ENCODE results near the gene UNC93A. TPM values are rescaled to one million over a fixed set of nuclear protein-coding genes. Genes with fewer than 3 reads are reported as not detected.
"Not testable (repeated sequence)": the region's sequence is repeated elsewhere in the genome, so short reads cannot be mapped to it uniquely, and the experiment has no call there.

UNC93A gene
- not detected in 2 replicates for total RNA-seq

DNA sequence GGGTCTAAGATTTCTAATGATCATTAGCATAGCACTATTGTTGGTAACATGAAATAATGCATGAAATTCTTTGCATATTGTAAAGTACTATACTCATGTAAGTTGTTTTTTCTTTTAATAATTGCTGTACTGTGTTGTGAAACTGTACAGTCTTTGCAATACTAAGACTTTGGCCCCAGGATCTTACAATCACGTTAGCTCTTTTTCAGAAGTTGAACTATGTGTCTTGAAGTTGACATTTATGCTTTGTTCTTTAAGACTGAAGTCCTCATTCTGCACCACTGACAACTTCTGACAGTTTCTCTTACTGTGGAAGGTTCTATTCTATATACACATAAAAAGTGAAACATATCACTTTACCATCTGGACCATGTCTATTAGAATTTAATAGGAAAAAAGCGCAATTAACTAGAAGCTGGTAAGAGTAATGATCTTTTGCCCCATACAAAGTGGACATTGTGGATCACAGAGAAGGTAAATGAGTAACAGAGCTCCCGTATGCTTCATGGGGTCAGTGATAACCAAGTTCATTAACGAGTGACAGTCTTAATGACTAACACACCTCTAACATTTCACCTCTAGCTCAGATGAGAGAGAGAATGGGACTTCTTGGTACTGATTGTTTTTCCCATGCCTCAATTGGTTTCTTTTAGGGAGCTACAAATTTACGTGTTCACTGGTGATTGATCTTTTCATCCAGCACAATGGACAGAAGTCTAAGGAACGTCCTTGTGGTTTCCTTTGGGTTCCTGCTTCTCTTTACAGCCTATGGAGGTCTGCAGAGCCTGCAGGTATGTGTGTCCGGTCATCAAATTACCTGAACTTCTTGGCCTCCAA is at the start of gene UNC93A:
UNC93A (plus strand) TSS at position 530 of the 837 bp plus-strand sequence; CDS start at position 705, 175 bp downstream.
- no peaks in the 10 kb centered on the region for H3K9me3 Mint-ChIP-seq
- H3K4me3 Mint-ChIP-seq, result no peak within 1 kb of the TSS
- H3K4me1 Mint-ChIP-seq, result no peaks in the 10 kb centered on the region
- peaks cover 2% of the 10 kb centered on the region for H3K27me3 Mint-ChIP-seq
- ChIA-PET POLR2A (no interaction called here), CTCF (interaction anchor here (1.0 to 4.0 kb wide), 6 partner anchors 59 to 516 kb away, joined by 3 to 24 read pairs (median 3); no protein-coding TSS in a partner anchor)
- ATAC-seq (ENCODE audit: low read depth) (no peak), DNase-seq (no peak)
- intact Hi-C loops (cut with micrococcal nuclease), result no loop called here
- no peaks in the 10 kb centered on the region for H3K36me3 Mint-ChIP-seq (ENCODE audit: low read depth)
- H3K27ac Mint-ChIP-seq, result no peak within 1 kb of the TSS
- TF ChIP-seq, protein P1, sequence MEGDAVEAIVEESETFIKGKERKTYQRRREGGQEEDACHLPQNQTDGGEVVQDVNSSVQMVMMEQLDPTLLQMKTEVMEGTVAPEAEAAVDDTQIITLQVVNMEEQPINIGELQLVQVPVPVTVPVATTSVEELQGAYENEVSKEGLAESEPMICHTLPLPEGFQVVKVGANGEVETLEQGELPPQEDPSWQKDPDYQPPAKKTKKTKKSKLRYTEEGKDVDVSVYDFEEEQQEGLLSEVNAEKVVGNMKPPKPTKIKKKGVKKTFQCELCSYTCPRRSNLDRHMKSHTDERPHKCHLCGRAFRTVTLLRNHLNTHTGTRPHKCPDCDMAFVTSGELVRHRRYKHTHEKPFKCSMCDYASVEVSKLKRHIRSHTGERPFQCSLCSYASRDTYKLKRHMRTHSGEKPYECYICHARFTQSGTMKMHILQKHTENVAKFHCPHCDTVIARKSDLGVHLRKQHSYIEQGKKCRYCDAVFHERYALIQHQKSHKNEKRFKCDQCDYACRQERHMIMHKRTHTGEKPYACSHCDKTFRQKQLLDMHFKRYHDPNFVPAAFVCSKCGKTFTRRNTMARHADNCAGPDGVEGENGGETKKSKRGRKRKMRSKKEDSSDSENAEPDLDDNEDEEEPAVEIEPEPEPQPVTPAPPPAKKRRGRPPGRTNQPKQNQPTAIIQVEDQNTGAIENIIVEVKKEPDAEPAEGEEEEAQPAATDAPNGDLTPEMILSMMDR (IDR thresholded peaks at IDR 0.05), result no peak

DNA sequence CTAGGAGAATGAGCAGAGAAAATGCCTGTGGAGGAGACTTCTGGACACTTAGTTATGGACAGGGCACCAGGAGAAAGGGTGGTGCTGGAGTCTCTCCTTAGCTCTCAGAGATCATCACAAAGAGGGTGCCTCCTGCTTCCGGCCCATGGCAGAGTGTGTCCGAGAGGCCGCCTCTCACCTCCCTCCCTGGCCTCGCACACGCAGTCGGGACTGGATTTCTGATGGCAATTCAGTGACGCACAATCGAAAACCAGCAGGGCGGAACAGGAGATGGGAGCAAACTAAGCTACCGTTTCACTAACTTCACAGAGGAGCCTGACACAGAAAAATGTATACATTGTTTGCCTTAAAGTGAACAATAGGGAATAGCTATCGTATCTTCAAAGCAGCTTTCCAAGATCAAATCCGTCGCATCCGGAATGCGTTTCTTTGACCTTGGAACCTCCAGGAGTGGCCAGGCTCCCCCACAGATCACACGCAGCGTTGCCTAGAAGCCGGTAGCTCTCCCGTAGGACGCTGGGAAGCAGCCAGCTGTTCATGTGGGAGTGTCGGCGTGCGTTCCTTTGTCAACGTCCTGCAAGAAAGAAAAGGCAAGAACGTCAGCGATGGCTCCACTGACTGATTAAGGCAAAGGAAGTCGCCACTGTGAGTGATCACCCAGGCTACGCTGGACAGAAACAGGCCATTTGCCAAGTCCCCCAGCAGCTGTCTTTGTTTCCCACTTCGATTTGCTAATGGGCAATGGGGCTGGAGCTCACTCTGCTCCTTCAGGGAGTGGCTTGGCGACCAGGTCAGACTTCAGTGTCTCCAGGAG is 49.6 kb upstream of the UNC93A start:
- DNase-seq; POLR2A ChIA-PET; CTCF ChIA-PET; ATAC-seq (ENCODE audit: low read depth); H3K4me1 Mint-ChIP-seq; intact Hi-C loops (cut with micrococcal nuclease); H3K9me3 Mint-ChIP-seq; H3K4me3 Mint-ChIP-seq; H3K27ac Mint-ChIP-seq; H3K36me3 Mint-ChIP-seq (ENCODE audit: low read depth): not testable (repeated sequence)
- H3K27me3 Mint-ChIP-seq, result peaks cover 11% of the 10 kb centered on the region

DNA sequence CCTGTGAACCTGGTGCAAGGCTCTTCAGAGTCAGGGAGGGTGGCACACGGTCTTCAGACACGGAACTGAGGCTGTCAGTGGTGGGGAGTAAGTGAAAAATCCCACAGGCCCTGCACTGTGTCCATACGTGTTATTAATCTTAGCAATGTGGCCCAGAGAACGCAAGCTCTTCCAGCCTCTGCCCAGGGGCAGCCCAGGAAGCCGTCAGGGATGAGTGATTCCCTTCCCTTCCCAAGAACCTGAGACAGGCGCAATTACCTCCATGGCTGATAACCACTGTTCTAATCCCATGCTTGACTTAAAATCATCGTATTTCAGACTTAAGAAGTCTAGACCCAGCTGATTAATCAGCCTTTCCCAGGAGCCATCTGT is 49.0 kb upstream of the UNC93A start:
- POLR2A ChIA-PET; H3K4me3 Mint-ChIP-seq; ATAC-seq (ENCODE audit: low read depth); CTCF ChIA-PET; H3K27ac Mint-ChIP-seq; H3K9me3 Mint-ChIP-seq; H3K4me1 Mint-ChIP-seq; H3K36me3 Mint-ChIP-seq (ENCODE audit: low read depth); DNase-seq; intact Hi-C loops (cut with micrococcal nuclease): not testable (repeated sequence)
- H3K27me3 Mint-ChIP-seq, result peaks cover 11% of the 10 kb centered on the region

DNA sequence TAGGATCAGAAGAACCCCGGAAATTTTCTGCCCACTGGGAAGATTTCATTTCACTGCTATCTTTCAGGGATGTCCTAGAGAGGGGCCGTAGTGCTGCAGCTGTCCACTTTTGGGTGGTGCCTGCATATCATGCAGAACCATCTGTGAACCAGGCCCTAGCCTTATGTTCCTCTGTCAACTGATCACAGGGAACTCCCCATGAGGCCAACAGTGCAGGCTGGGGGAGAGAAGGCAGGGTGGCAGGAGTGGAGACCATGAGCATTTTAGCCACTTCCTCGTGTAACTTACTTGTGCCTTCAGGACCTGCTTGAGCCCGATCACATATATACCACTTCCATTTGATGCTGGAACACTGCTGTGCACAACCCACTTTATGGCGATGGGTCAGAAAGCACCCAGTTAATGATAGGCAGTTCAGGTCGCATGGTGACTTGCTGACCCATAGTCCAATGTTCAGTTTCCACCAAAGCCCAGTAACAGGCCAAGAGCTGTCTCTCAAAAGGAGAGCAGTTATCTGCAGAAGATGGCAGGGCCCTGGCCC is 48.5 kb upstream of the UNC93A start:
- CTCF ChIA-PET, result not testable (repeated sequence)

DNA sequence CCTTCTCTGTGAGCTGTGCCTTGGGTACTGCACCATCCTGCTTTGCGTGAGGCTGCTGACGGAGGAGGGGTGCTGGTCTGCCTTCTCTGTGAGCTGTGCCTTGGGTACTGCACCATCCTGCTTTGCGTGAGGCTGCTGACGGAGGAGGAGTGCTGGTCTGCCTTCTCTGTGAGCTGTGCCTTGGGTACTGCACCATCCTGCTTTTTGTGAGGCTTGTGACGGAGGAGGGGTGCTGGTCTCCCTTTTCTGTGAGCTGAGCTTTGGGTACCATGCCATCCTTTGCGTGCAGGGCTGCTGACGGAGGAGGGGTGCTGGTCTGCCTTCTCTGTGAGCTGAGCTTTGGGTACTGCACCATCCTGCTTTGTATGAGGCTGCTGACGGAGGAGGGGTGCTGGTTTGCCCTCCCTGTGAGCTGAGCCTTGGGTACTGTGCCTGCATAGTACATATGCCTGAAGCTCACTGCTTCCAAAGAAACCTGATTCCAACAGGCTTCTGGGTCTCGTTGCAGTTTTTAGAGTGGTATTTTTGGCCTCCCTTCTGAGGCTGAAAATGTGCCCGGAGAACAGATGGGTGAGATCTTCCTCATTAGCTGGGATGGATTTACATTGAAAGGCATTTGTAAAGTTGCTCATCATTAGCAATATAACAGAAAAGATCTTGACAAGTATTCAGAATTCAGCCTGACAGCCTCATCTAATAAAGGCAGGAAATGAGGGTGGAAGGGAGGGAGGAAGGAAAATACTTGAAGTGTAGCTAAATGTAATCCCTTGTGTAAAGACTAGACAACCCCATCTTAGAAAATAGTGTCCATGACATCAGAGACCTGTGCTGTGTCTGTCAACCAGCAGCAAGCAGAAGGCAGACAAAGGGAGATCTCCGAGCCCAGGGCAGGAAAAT is 46.8 kb upstream of the UNC93A start:
- peaks cover 7% of the 10 kb centered on the region for H3K27me3 Mint-ChIP-seq
- H3K4me3 Mint-ChIP-seq, result no peak overlapping the region
- TF ChIP-seq, protein P1 (IDR thresholded peaks at IDR 0.05), result no peak
- no peaks in the 10 kb centered on the region for H3K9me3 Mint-ChIP-seq
- H3K36me3 Mint-ChIP-seq (ENCODE audit: low read depth), result no peaks in the 10 kb centered on the region
- intact Hi-C loops (cut with micrococcal nuclease), result no loop called here
- DNase-seq (no peak), ATAC-seq (ENCODE audit: low read depth) (no peak)
- POLR2A ChIA-PET, result no interaction called here
- H3K27ac Mint-ChIP-seq, result no peak overlapping the region
- CTCF ChIA-PET, result no interaction called here
- H3K4me1 Mint-ChIP-seq, result peaks cover 5% of the 10 kb centered on the region

More for the DNA sequence above, 48.5 kb upstream of the UNC93A start:
- POLR2A ChIA-PET; H3K4me3 Mint-ChIP-seq; H3K27ac Mint-ChIP-seq; ATAC-seq (ENCODE audit: low read depth); intact Hi-C loops (cut with micrococcal nuclease); H3K36me3 Mint-ChIP-seq (ENCODE audit: low read depth); DNase-seq; H3K4me1 Mint-ChIP-seq; H3K9me3 Mint-ChIP-seq: not testable (repeated sequence)
- peaks cover 11% of the 10 kb centered on the region for H3K27me3 Mint-ChIP-seq

DNA sequence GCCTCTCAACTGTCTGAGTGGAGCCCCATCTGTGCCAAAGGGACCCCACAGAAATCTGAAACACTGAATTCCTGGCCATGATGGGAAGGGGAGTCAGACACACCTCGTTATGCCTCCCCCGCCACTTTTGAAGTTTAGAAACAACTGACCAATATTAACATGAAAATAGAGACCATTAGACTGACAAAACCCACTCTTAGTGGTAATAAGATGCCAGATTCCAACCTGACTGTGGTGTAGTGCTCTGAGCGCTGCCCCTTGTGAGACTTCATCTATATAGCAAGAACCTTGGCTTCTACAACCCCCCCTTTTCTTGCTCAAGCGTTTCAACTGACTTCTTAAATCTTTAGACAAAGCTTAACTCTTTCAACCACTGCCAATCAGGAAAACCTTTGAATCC is 46.1 kb upstream of the UNC93A start:
- intact Hi-C loops (cut with micrococcal nuclease), result no loop called here
- ChIA-PET POLR2A (no interaction called here), CTCF (no interaction called here)
- TF ChIP-seq, protein P1 (IDR thresholded peaks at IDR 0.05), result no peak
- peaks cover 5% of the 10 kb centered on the region for H3K4me1 Mint-ChIP-seq
- no peak overlapping the region for H3K4me3 Mint-ChIP-seq
- H3K9me3 Mint-ChIP-seq, result no peaks in the 10 kb centered on the region
- H3K27me3 Mint-ChIP-seq, result peaks cover 5% of the 10 kb centered on the region
- no peak for DNase-seq
- ATAC-seq (ENCODE audit: low read depth), result no peak
- H3K27ac Mint-ChIP-seq, result no peak overlapping the region
- H3K36me3 Mint-ChIP-seq (ENCODE audit: low read depth), result no peaks in the 10 kb centered on the region

Measured in activated B cell treated with CpG ODN at 0.5 μM for 24 hours (primary cell).